Endothelial cell of umbilical vein (primary cell): ENCODE data around the gene DNAH9. TPM values are rescaled to one million over a fixed set of nuclear protein-coding genes. Genes with fewer than 3 reads are reported as not detected.

Experiments used
- BruUV-seq: library from RNA; stranded (reverse); fragments of 400-500 nt; replicated peaks from 2 replicates; lab custom pipeline; 2021; lab: Mats Ljungman, UMichigan
- CTCF ChIA-PET: fragments of 300-600, 350-600 bp; sonication (Branson Sonifier 250); formaldehyde crosslinking; loops from one replicate; lab custom pipeline; 2021; ENCODE audit warnings: antibody characterized with exemption, inconsistent platforms; lab: Charles Lee
- POLR2A ChIA-PET: fragments of 300-600, 350-600 bp; sonication (Branson Sonifier 250); formaldehyde crosslinking; loops from one replicate; lab custom pipeline; 2021; ENCODE audit warnings: antibody characterized with exemption, inconsistent platforms; lab: Charles Lee
- DNase-seq: peaks from one replicate; pipeline ENCODE4 v3.0.0-alpha.2; 2011; ENCODE audit warnings: low read depth, low spot score
- FAIRE-seq: peaks from 2 replicates; lab custom pipeline; 2011; peaks lifted over from hg19 to GRCh38; lab: Jason Lieb, UNC
- H2AFZ ChIP-seq: 2 replicates; pipeline ENCODE4 v1.6.0; 2012; ENCODE audit warnings: low read depth, low read length, control low read depth, inconsistent platforms
- H3K27ac ChIP-seq: 2 replicates; pipeline ENCODE4 v1.5.1; 2011; ENCODE audit warnings: low read depth, mild to moderate bottlenecking, control low read depth, low read length, moderate library complexity; ENCODE audit not compliant: insufficient read depth
- H3K27me3 ChIP-seq, 2 experiments: 2 replicates each; pipeline versions ENCODE4 v1.6.0 to v1.6.1; 2011; ENCODE audit warnings: low read length in 2 of 2, mixed read lengths in 1 of 2; ENCODE audit not compliant: control insufficient read depth in 2 of 2, insufficient read depth in 2 of 2
- H3K36me3 ChIP-seq, 2 experiments: 2 replicates in 1 of 2; 3 replicates in 1 of 2; pipeline ENCODE4 v1.5.1; 2011; ENCODE audit warnings: low read length in 2 of 2, mild to moderate bottlenecking in 1 of 2, moderate library complexity in 1 of 2; ENCODE audit not compliant: control insufficient read depth in 2 of 2, insufficient read depth in 2 of 2; ENCODE audit errors: extremely low read depth in 1 of 2
- H3K4me1 ChIP-seq: 3 replicates; pipeline ENCODE4 v1.5.1; 2011; ENCODE audit warnings: mild to moderate bottlenecking, low read length; ENCODE audit not compliant: control insufficient read depth, insufficient read depth; ENCODE audit errors: extremely low read depth
- H3K4me2 ChIP-seq: 2 replicates; pipeline ENCODE4 v1.6.1; 2011; ENCODE audit warnings: low read length, control low read depth, mixed read lengths; ENCODE audit not compliant: insufficient read depth
- H3K4me3 ChIP-seq, 3 experiments: fragments of 200-600 bp in 1 of 3; sonication (generic), shearing (Covaris generic) in 1 of 3; replicated peaks in 1 of 3; 2 replicates each; pipeline ENCODE4 v1.5.1; 2011 to 2016; ENCODE audit warnings: control low read depth in 3 of 3, low read length in 3 of 3, mild to moderate bottlenecking in 2 of 3, inconsistent platforms in 1 of 3, low read depth in 1 of 3, moderate library complexity in 1 of 3; ENCODE audit not compliant: insufficient read depth in 1 of 3
- H3K79me2 ChIP-seq: 2 replicates; pipeline ENCODE4 v1.6.0; 2012; ENCODE audit warnings: low read length, inconsistent platforms; ENCODE audit not compliant: control insufficient read depth, insufficient read depth
- H3K9ac ChIP-seq: replicated peaks from 2 replicates; pipeline ENCODE3; 2011; ENCODE audit warnings: low read length, control low read depth; ENCODE audit not compliant: insufficient read depth; ENCODE audit errors: extremely low read depth
- H3K9me1 ChIP-seq: replicated peaks from 3 replicates; pipeline ENCODE4 v1.6.0; 2011; ENCODE audit warnings: mild to moderate bottlenecking, low read length; ENCODE audit not compliant: control insufficient read depth, insufficient read depth; ENCODE audit errors: extremely low read depth
- H3K9me3 ChIP-seq: replicated peaks from 2 replicates; pipeline ENCODE4 v1.5.1; 2012; ENCODE audit warnings: low read length, inconsistent platforms; ENCODE audit not compliant: control insufficient read depth, insufficient read depth
- H4K20me1 ChIP-seq: replicated peaks from 2 replicates; pipeline ENCODE3; 2011; ENCODE audit warnings: mild to moderate bottlenecking, low read length; ENCODE audit not compliant: control insufficient read depth, insufficient read depth; ENCODE audit errors: extremely low read depth
- EZH2 ChIP-seq: IDR thresholded peaks from 2 replicates; pipeline ENCODE4 v1.6.1; 2012; ENCODE audit warnings: borderline replicate concordance, low read depth, mild to moderate bottlenecking, moderate library complexity, low read length, inconsistent platforms; ENCODE audit not compliant: severe bottlenecking
- FOS ChIP-seq: IDR thresholded peaks from 2 replicates; pipeline ENCODE4 v1.6.1; 2011; ENCODE audit warnings: mild to moderate bottlenecking, low read length, moderate library complexity, borderline replicate concordance; ENCODE audit not compliant: insufficient read depth
- GATA2 ChIP-seq: IDR thresholded peaks from 2 replicates; pipeline ENCODE4 v1.7.0; 2011; ENCODE audit warnings: low read depth, mild to moderate bottlenecking, moderate library complexity, mixed read lengths, low read length; ENCODE audit not compliant: insufficient read length, insufficient read depth
- JUN ChIP-seq: IDR thresholded peaks from 2 replicates; pipeline ENCODE4 v1.6.1; 2011; ENCODE audit warnings: borderline replicate concordance, low read depth; ENCODE audit not compliant: insufficient read length, insufficient read depth
- MYC ChIP-seq: IDR thresholded peaks from one replicate; pipeline ENCODE4 v1.6.1; 2011; ENCODE audit warnings: mild to moderate bottlenecking, low read depth, low read length
- POLR2A ChIP-seq: IDR thresholded peaks from 2 replicates; pipeline ENCODE4 v1.6.1; 2012; ENCODE audit warnings: low read depth, mild to moderate bottlenecking, control low read depth, low read length
- POLR2AphosphoS5 ChIP-seq: IDR thresholded peaks from 2 replicates; pipeline ENCODE4 v1.6.1; 2012; ENCODE audit warnings: low read depth, mild to moderate bottlenecking, control low read depth, low read length, moderate library complexity; ENCODE audit not compliant: insufficient read depth
- dilution Hi-C: fragments of 300-500 bp; cut with MboI; formaldehyde crosslinking; loops from one replicate; pipeline ENCODE4 v1.15.0; 2019; ENCODE audit warnings: low sequenced_read_pairs; ENCODE audit not compliant: extremely low pct_ligation_motif_present
- intact Hi-C: fragments of 100-400 bp; cut with micrococcal nuclease; formaldehyde crosslinking; loops from one replicate; pipeline ENCODE4 v1.10.0; 2022
- polyA plus RNA-seq, 4 experiments: library from polyadenylated mRNA; depleted of rRNA in 3 of 4; stranded (reverse) in 3 of 4; unstranded in 1 of 4; fragments of >200 nt; gene quantifications; 2 replicates each; pipeline versions ENCODE4 v1.2.1 to v1.2.3, GENCODE V29; 2011 to 2012; ENCODE audit warnings: missing spikeins in 1 of 4
- total RNA-seq: library from RNA; stranded (reverse); gene quantifications from 2 replicates; pipeline ENCODE4 v1.2.3, GENCODE V29; 2021
- TF ChIP-seq, protein P1 (sequence below): IDR thresholded peaks from 2 replicates; pipeline ENCODE4 v1.6.1; 2011; ENCODE audit not compliant: insufficient read depth, insufficient read length
- TF ChIP-seq, protein P2 (sequence below), 2 donors: IDR thresholded peaks; 1 replicate in 1 of 2; 2 replicates in 1 of 2; pipeline ENCODE4 v1.5.1; 2011; ENCODE audit warnings: low read length in 2 of 2, mild to moderate bottlenecking in 2 of 2, moderate library complexity in 2 of 2, control low read depth in 1 of 2, inconsistent platforms in 1 of 2, low read depth in 1 of 2; ENCODE audit not compliant: insufficient read depth in 1 of 2; ENCODE audit errors: extremely low read depth in 1 of 2

DNAH9 gene
- total and polyA plus RNA-seq, 2 donors (not counting 3 experiments of a cell fraction or from before 2014, with no cell fraction given) = not detected

DNA sequence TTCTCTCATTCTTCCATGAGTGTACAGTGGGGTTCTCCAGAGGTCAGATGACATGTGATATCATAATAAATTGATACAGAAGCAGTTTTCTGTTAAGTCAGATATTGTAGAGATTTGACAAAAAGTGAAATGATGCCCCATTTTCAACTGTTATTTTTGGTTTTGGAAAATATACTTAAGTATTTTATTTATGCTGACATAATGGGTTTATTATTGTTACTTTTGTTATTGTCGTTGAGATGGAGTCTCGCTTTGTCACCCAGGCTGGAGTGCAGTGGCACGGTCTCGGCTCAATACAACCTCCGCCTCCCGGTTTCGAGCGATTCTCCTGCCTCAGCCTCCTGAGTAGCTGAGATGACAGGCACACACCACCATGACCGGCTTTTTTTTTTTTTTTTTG, 94.4 kb downstream of the DNAH9 start:
- H3K27ac ChIP-seq = no peak overlapping the region
- ChIA-PET POLR2A (no interaction called here), CTCF (interaction anchor here (0.6 to 0.7 kb wide), 2 partner anchors 501 to 1195 kb away, joined by 3 read pairs; no protein-coding TSS in a partner anchor)
- no peak overlapping the region for H3K4me2 ChIP-seq
- no peaks in the 10 kb centered on the region for H3K79me2 ChIP-seq
- H3K9me1 ChIP-seq = no peaks in the 10 kb centered on the region
- no peaks in the 10 kb centered on the region for H3K9me3 ChIP-seq
- no peak overlapping the region for H3K9ac ChIP-seq
- no peaks in the 10 kb centered on the region for H4K20me1 ChIP-seq
- intact Hi-C loops (no loop called here), dilution Hi-C loops (no loop called here)
- H3K36me3 ChIP-seq = no peaks in the 10 kb centered on the region
- no TSS peak for BruUV-seq
- H2AFZ ChIP-seq = no peak overlapping the region
- DNase-seq (no peak), FAIRE-seq (no peak)
- H3K27me3 ChIP-seq = no peaks in the 10 kb centered on the region
- no peaks in the 10 kb centered on the region for H3K4me1 ChIP-seq
- no peak for TF ChIP-seq MYC
- no peak for TF ChIP-seq JUN
- TF ChIP-seq GATA2 = no peak
- no peak for TF ChIP-seq FOS
- no peak for TF ChIP-seq EZH2
- no peak for TF ChIP-seq POLR2A
- TF ChIP-seq, protein P1, sequence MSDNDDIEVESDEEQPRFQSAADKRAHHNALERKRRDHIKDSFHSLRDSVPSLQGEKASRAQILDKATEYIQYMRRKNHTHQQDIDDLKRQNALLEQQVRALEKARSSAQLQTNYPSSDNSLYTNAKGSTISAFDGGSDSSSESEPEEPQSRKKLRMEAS = no peak
- TF ChIP-seq, protein P2, sequence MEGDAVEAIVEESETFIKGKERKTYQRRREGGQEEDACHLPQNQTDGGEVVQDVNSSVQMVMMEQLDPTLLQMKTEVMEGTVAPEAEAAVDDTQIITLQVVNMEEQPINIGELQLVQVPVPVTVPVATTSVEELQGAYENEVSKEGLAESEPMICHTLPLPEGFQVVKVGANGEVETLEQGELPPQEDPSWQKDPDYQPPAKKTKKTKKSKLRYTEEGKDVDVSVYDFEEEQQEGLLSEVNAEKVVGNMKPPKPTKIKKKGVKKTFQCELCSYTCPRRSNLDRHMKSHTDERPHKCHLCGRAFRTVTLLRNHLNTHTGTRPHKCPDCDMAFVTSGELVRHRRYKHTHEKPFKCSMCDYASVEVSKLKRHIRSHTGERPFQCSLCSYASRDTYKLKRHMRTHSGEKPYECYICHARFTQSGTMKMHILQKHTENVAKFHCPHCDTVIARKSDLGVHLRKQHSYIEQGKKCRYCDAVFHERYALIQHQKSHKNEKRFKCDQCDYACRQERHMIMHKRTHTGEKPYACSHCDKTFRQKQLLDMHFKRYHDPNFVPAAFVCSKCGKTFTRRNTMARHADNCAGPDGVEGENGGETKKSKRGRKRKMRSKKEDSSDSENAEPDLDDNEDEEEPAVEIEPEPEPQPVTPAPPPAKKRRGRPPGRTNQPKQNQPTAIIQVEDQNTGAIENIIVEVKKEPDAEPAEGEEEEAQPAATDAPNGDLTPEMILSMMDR (IDR thresholded peaks at IDR 0.05; ENCODE audit: extremely low read depth in 1 of 2, insufficient read depth in 1 of 2, low read depth in 1 of 2, low read length in 2 of 2) = no peak
- no peak for TF ChIP-seq POLR2AphosphoS5
- H3K4me3 ChIP-seq = no peak overlapping the region
